GM21619 (cell line): Measurements from ENCODE around the gene FLNB.
A peak's percentile ranks its signal among the peaks of the same experiment; 100 is the strongest.
"Not testable (repeated sequence)": the region's sequence is repeated elsewhere in the genome, so short reads cannot be mapped to it uniquely, and the experiment has no call there.

Experiments used
- ATAC-seq: cut with Tn5 transposase; IDR thresholded peaks from one replicate; pipeline ENCODE4 v1.9.1; 2021; ENCODE audit not compliant: unreplicated experiment

Gene FLNB

GRCh38 chr3:57978316-57978715 lies 29.9 kb upstream of the FLNB start:
- ATAC-seq = no peak

GRCh38 chr3:57980416-57980815 lies 27.8 kb upstream of the FLNB start:
- ATAC-seq = no peak

- no peak for ATAC-seq
Measured at GRCh38 chr3:57981483-57982087, 26.6 kb upstream of the FLNB start.

- no peak for ATAC-seq
Measured at GRCh38 chr3:57982561-57983243, 25.5 kb upstream of the FLNB start.

GRCh38 chr3:57983734-57984518 lies 24.3 kb upstream of the FLNB start:
- ATAC-seq = peak; percentile 98

- no peak for ATAC-seq
Measured at GRCh38 chr3:57985176-57985983, 22.8 kb upstream of the FLNB start.

- ATAC-seq = no peak
Measured at GRCh38 chr3:57985984-57986246, 22.3 kb upstream of the FLNB start.

- ATAC-seq = no peak
Measured at GRCh38 chr3:57986261-57986660, 22.0 kb upstream of the FLNB start.

- ATAC-seq = not testable (repeated sequence)
Measured at GRCh38 chr3:57989198-57989597, 19.0 kb upstream of the FLNB start.

GRCh38 chr3:57989646-57990045 lies 18.6 kb upstream of the FLNB start:
- ATAC-seq = no peak

- no peak for ATAC-seq
Measured at GRCh38 chr3:57992452-57993213, 15.6 kb upstream of the FLNB start.

- ATAC-seq = peak; percentile 50
Measured at GRCh38 chr3:57998366-57999283, 9.6 kb upstream of the FLNB start.

- no peak for ATAC-seq
Measured at GRCh38 chr3:57999417-58000115, 8.7 kb upstream of the FLNB start.

GRCh38 chr3:58000306-58001085 lies 7.7 kb upstream of the FLNB start:
- ATAC-seq = no peak

GRCh38 chr3:58001086-58001467 lies 7.1 kb upstream of the FLNB start:
- no peak for ATAC-seq

GRCh38 chr3:58001979-58002378 lies 6.2 kb upstream of the FLNB start:
- ATAC-seq = no peak

GRCh38 chr3:58003093-58003492 lies 5.1 kb upstream of the FLNB start:
- ATAC-seq = no peak

- no peak for ATAC-seq
Measured at GRCh38 chr3:58004973-58005372, 3.2 kb upstream of the FLNB start.
